Islet precursor cell (in vitro differentiated cells): ENCODE measurements around the gene GOLGA6L10.
"Not testable (repeated sequence)": the region's sequence is repeated elsewhere in the genome, so short reads cannot be mapped to it uniquely, and the experiment has no call there.

ENCODE experiments used
- DNase-seq: peaks from one replicate; pipeline ENCODE4 v3.0.0-alpha.2; 2018

Gene GOLGA6L10

DNA sequence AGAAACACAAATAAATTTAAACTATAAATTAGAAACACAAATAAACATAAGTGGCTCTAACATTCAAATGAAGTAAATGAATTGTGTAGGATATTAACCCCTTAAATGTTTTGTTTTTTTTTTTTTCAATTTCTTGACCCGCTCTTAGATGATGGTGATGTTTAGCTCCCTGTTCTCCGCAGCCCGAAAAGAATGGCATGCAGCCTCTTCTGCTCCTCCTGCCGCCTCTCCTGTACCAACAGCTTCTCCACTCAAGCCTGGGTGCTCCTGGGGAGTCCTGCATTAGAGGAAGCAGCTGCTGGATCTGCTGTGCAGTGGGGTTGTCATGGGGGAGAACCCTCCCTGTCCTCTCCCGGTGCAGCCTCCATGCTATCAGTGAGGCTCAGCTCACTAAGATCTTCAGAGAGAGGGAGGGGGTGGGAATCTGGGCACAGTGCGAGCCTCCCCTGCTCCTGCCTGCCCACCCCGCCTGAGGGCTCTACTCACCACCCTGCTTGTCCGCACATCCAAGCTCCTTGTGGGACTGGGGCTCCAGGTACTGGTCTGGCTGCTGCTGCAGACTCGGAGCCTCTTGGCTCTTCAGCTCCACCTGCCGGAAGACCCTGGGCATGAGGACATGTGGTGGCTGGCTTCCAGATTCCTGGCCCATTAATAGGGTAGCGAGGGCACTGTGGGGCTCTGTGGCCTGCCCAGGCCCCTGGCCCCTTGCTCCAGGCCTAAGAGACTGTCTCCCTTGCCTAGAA, 6.5 kb downstream of the GOLGA6L10 start:
- DNase-seq, result not testable (repeated sequence)

- peak; percentile 48 for DNase-seq
Observed at GRCh38 chr15:82338573-82338972, 10.7 kb downstream of the GOLGA6L10 start.

GRCh38 chr15:82338053-82338452, 11.2 kb downstream of the GOLGA6L10 start:
- DNase-seq, result not testable (repeated sequence)

DNA sequence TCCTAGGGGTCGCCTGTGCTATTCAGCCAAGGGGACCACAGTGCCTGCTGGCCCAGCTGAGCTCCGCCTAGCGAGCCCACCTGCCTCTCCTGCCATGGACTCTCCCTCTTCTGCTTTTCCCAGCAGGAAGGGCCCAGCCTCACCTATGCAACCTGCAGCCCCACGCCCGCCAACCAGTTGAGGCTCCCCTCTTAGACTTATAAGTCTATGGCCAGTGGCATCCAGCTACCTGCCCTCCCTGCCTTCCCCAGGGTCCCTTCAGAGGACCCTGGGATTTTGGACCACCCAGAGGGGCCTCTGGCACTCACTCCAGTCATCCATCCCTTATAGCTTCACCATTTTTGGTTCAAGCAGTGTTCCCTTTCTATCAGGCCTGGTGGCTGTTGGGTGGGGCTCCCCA, 12.2 kb downstream of the GOLGA6L10 start:
- DNase-seq, result peak; percentile 10

GRCh38 chr15:82336180-82336647, 13.1 kb downstream of the GOLGA6L10 start:
- peak; percentile 66 for DNase-seq

GRCh38 chr15:82335006-82335405, 14.3 kb downstream of the GOLGA6L10 start:
- not testable (repeated sequence) for DNase-seq

DNA sequence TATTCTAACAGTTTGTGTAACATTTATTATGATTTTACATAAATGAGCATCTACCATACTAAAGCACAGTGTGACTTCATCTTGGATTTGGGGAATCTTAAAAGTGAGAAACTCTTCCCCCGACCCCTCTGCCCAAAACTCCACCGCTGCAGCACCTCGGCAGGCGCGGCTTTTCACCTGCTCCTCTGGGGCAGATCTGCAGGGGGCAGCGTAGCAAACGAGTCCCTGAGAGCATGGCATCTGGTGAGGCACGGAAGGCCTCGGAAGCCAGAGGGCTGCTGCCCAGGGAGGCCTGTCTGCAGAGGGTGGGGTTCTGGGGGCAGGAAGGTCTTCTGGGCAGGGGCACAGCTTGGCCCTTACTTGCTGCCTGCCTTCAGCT, 14.7 kb downstream of the GOLGA6L10 start:
- peak; percentile 7 for DNase-seq

DNA sequence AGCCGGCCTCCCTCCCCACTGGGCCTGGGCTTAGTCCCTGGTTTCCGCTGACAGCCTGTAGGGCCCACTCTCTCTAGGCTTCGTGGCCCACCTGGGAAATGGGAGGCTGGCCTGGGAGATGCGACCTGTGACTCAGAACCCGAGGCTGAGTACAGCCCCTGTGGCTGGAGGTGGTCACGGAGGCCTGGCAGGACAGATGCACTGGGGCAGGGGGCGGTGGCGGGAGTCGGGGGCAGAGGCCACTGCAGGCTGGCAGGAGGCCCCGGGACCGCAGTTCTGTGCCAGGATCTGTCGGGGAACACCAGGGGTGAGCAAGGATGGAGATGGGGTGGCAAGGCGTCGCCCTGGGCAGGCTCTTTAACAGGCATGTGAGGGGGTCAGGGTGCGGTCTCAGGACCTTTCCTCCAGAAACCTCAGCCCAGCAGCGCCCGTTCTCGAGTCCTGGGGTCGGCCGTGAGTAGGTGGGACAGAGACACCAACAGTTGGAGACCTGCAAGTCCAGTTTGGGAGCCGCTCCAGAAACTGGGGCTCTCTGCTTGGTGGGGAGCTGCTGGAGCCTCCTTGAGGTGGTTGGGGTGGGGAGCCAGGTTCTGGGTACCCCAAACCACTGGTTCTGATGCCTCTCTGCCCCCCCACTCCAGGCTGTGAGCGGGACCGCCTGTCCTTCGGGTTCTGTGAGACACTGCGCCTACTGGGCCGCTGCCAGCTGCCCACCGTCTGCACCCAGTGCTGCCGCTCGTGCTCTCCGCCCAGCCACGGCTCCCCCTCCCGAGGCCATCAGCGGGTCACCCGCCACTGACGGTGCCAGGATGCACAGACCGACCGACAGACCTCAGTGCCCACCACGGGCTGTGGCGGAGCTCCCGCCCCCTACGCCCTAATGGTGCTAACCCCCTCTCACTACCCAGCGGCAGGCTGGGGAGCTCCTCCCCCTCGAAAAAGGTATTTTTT, 15.4 kb downstream of the GOLGA6L10 start:
- peak; percentile 31 for DNase-seq

- peak; percentile 23 for DNase-seq
Observed at GRCh38 chr15:82332711-82333602, 16.3 kb downstream of the GOLGA6L10 start.

DNA sequence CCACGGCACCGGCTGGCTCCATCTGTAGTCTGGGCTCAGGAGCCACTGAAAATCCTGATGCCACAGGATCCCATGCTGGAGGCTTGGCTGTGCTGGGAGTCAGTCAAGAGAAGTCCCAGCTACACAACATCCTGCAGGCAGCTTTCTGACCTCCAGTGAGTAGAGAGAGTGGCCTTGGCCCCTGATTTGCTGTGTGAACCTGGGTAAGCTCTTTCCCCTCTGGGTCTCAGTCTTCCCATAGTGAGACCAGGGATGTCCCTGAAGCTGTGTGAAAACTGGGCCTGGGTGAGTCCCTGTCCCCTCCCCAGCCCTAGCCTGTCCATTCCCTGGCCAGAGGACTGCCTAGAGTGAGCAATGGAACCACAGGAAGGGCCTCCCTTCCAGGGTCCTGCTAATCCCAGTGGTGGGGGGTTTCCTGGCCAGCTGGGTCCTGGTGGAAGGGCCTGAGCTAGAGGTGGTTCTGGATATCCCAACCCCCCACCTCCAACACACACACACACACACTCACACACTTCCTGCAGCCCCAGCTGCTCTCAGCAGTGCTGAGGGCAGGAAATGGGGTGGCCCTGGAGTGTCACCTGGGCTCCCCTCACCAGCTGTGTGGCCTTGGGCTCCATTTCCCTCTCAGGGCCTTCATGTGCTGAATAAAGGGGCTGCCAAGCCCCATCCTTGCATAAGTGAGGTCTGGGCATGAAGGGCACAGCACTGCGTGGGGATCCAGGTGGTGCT, 17.5 kb downstream of the GOLGA6L10 start:
- not testable (repeated sequence) for DNase-seq

DNA sequence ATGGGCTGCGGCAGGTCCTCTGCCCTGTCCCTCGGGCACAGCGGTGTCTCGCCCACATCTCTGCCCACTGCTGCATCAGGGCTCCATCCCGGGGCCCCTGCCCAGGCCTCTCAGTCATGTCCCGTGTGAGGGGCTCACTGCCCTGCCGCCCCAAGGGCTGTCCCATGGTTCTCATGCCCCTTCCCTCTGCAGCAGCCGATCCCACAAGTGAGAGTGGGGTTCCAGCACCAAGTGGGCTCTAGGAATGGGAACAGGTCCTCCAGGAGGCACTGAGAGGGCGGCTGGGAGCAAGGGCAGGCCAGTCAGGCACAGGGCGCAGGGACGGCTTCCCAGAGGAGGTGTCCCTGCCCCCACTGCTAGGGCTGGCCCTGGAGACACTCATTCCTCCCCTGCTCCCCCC, 18.4 kb downstream of the GOLGA6L10 start:
- DNase-seq, result not testable (repeated sequence)

- DNase-seq, result not testable (repeated sequence)
Observed at GRCh38 chr15:82329039-82329438, 20.2 kb downstream of the GOLGA6L10 start.

GRCh38 chr15:82327372-82327771, 21.9 kb downstream of the GOLGA6L10 start:
- DNase-seq, result not testable (repeated sequence)

GRCh38 chr15:82326896-82327295, 22.4 kb downstream of the GOLGA6L10 start:
- DNase-seq, result not testable (repeated sequence)

- DNase-seq, result not testable (repeated sequence)
Observed at GRCh38 chr15:82325646-82326045, 23.6 kb downstream of the GOLGA6L10 start.

DNA sequence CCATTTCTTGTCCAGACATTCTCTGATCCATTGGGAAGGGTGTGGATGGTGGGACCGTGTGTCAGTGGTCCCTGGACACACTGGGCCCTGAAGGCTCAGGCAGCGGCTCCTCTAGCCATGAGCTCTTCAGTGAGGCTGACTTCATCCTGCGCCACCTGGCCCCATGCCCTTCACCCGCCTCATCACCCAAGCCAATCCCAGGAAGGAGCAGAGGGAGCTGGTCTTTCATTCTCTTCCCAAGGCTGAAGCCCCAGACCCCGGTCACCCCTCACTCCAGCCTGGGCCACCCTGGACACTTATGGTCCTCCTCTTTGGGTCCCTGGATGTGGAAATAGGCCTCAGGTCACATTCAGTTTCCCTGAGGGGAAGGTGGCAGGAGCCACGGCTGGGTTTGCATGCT, 24.4 kb downstream of the GOLGA6L10 start:
- not testable (repeated sequence) for DNase-seq

DNA sequence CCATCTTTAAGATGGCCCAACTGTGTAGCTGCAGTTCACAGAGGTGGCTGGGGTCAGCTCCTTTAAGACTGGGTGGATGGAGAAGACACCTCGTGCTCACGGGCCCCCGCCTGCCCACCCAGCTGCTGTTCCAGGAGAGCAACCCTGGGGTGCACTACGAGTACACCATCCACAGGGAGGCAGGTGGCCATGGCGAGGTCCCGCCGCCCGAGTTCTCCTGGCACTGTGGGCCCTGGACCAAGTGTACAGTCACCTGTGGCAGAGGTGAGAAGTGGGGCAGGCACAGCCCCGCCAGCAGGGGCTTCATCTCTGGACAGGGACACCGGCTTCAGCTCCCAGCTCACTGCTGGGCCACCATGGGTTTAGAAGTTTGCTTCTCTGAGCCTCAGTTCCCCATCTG, 26.8 kb downstream of the GOLGA6L10 start:
- DNase-seq, result not testable (repeated sequence)

DNA sequence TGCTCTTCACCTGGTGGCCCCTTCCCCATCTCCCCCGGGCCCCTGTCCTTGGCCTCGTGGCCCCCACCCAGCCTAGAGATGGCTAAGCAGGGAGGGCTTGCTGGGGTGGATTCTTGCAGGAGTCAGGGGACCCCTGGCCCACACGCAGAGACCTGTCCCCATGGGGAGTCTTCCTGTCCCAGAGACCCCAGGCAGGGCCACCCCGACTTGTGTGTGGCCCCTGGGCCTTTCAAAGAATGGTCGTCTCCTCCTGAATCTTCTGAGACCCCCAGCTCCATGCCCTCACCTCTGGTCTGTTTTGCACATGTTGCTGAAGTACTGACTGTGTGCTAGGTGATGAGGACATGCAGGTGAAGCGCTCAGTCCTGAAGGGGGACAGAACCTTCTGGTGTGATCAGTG, 28.4 kb downstream of the GOLGA6L10 start:
- not testable (repeated sequence) for DNase-seq

GRCh38 chr15:82319522-82320278, 29.6 kb downstream of the GOLGA6L10 start:
- DNase-seq, result not testable (repeated sequence)

DNA sequence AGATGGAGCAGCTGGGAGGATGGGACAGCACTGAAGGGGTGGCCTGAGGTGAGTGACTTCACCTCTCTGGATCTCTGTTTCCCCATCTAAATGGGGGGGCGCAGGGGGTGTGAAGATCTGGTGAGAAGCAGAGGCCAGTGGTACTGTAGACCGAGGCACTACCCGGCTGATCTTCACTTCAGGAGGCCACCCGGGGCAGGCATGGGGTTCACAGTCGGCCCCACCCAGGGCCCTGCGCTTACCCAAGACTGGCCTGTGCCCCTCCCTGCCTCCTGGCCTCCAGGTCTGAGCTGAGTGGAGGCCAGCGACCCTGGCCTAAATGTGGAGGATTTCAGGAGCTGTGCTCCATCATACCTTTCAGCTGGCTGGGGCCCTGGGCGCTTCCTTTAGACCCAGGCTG, 31.0 kb downstream of the GOLGA6L10 start:
- not testable (repeated sequence) for DNase-seq

DNA sequence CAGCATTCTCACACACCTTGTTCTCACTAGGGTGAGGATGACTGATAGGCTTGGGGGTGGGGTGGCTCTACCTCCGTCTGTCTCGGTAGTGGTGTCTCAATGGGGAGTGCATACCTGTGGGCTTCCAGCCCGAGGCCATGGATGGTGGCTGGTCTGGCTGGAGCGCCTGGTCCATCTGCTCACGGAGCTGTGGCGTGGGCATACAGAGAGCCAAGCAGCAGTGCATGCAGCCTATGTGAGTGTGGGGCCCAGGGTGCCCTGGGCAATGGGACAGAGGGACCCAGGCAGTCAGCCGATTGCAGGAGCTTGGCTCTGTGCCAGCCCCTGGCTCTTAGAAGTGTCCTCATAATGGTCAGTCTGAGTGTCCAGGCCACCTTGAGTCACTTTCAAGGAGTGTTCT, 31.8 kb downstream of the GOLGA6L10 start:
- DNase-seq, result not testable (repeated sequence)
